ENCODE results near the gene NR5A1. TPM values are rescaled to one million over a fixed set of nuclear protein-coding genes. Genes with fewer than 3 reads are reported as not detected.

Gene NR5A1
- total and polyA plus RNA-seq, 2 of the 13 experiments (the other 11 are each of a cell fraction or from before 2014, with no cell fraction given), result 28.9 to 44.7 TPM

GRCh38 chr9:124450241-124450924, 56.8 kb downstream of the NR5A1 start, which contains the start of gene ADGRD2:
Gene ADGRD2 (plus strand): TSS chr9:124450451. CDS start chr9:124451667, 1,216 bp downstream.
- Histone ChIP-seq H3K4me2 (ENCODE audit: low read depth, low read length) (peak within 1 kb of the TSS; percentile 36), H3K79me2 (ENCODE audit: insufficient read depth, low read length) (no peaks in the 10 kb centered on the region), H4K20me1 (ENCODE audit: insufficient read depth, low read length) (no peaks in the 10 kb centered on the region), H3K9me3 (ENCODE audit: low read length) (no peaks in the 10 kb centered on the region), H3K27me3 (ENCODE audit: control insufficient read depth in 1 of 2, insufficient read depth in 2 of 2, low read length in 2 of 2) (peaks cover 14 to 38% of the 10 kb centered on the region in 2 experiments; a peak in 3 of 5 replicates), H2AFZ (ENCODE audit: low read length) (no peak within 1 kb of the TSS), H3K4me1 (ENCODE audit: insufficient read depth, low read length) (peaks cover 10% of the 10 kb centered on the region; the same call in 1 of the 2 replicates), H3K9ac (ENCODE audit: insufficient read depth, low read depth, low read length) (no peak within 1 kb of the TSS), H3K36me3 (replicated peaks in 1 of 2; ENCODE audit: control insufficient read depth in 1 of 2, insufficient read depth in 2 of 2, low read length in 2 of 2) (no peaks in the 10 kb centered on the region), H3K4me3 (replicated peaks in 1 of 3; ENCODE audit: insufficient read depth in 1 of 3, low read depth in 2 of 3, low read length in 3 of 3) (no peak within 1 kb of the TSS; a peak in 1 of 6 replicates), H3K27ac (ENCODE audit: extremely low read length, insufficient read depth, low read length) (no peak within 1 kb of the TSS)
- 48% methylated on average over 26 of the region's 41 CpGs for WGBS (ENCODE audit: low lambda C conversion rate)
- BruUV-seq (replicated peaks), result no TSS peak
- in situ Hi-C loops (cut with HindIII; ENCODE audit: extremely low pct_ligation_motif_present, low pct_unique_long_range_greater_than_20kb) (no loop called here), intact Hi-C loops (cut with micrococcal nuclease; ENCODE audit: unreplicated experiment) (no loop called here)
- ATAC-seq, result 0 out of 3 replicates have a peak, but pooled peaks have one; percentile 9
- no peak for DNase-seq (ENCODE audit: low spot score)
- ChIA-PET CTCF (ENCODE audit: low intra/inter-chr PET ratio, low total read pairs) (no interaction called here), POLR2A (no interaction called here)
- FAIRE-seq, result no peak
- no peak for TF ChIP-seq ZNF44 (CRISPR knock-in tag; IDR thresholded peaks at IDR 0.05)
- TF ChIP-seq ZNF883 (CRISPR knock-in tag; IDR thresholded peaks at IDR 0.05; ENCODE audit: not compliant biosample characterization), result no peak
- no peak for TF ChIP-seq TEF (CRISPR knock-in tag; IDR thresholded peaks at IDR 0.05)
- no peak for TF ChIP-seq ZNF329 (CRISPR knock-in tag; IDR thresholded peaks at IDR 0.05; ENCODE audit: low read depth)
- 0 out of 2 replicates have a peak, but pooled peaks have one; percentile 19 for TF ChIP-seq EZH2 (conservative IDR thresholded peaks at IDR 0.05; ENCODE audit: low read depth, low read length)
- no peak for TF ChIP-seq ZNF691 (CRISPR knock-in tag; IDR thresholded peaks at IDR 0.05; ENCODE audit: borderline replicate concordance, low read depth)
- TF ChIP-seq HNRNPUL1 (IDR thresholded peaks at IDR 0.05; ENCODE audit: low read depth, low read length), result no peak
- no peak for TF ChIP-seq TSC22D2 (CRISPR knock-in tag; IDR thresholded peaks at IDR 0.05; ENCODE audit: borderline replicate concordance)
- TF ChIP-seq HNRNPL (IDR thresholded peaks at IDR 0.05; ENCODE audit: low read depth, low read length), result no peak
- peak; percentile 2; the same call in 1 of the 2 replicates for TF ChIP-seq ZNF687 (CRISPR knock-in tag; IDR thresholded peaks at IDR 0.05)
- no peak for TF ChIP-seq ZNF138 (CRISPR knock-in tag; IDR thresholded peaks at IDR 0.05; ENCODE audit: low read depth)
- TF ChIP-seq REL (CRISPR knock-in tag; conservative IDR thresholded peaks at IDR 0.05), result no peak
